Measurements from ENCODE around the gene CGN. TPM values are rescaled to one million over a fixed set of nuclear protein-coding genes. Genes with fewer than 3 reads are reported as not detected.

The CGN gene
- total RNA-seq, 1 donor from 2014 or later = 0.92 TPM

- ATAC-seq (no peak), DNase-seq (no peak)
- intact Hi-C loops (cut with micrococcal nuclease) = no loop called here
Observed at GRCh38 chr1:151581451-151581850, 70.3 kb downstream of the CGN start.

GRCh38 chr1:151581921-151582320 lies 70.7 kb downstream of the CGN start:
- intact Hi-C loops (cut with micrococcal nuclease) = no loop called here
- ATAC-seq = peak; percentile 18
- DNase-seq = no peak

- ATAC-seq = no peak
Observed at GRCh38 chr1:151583796-151584195, 72.6 kb downstream of the CGN start.

GRCh38 chr1:151584278-151584677 lies 73.1 kb downstream of the CGN start:
- intact Hi-C loops (cut with micrococcal nuclease) = no loop called here
- ATAC-seq (no peak), DNase-seq (no peak)

More at GRCh38 chr1:151583796-151584195, 72.6 kb downstream of the CGN start:
- no peak for DNase-seq
- intact Hi-C loops (cut with micrococcal nuclease) = no loop called here

GRCh38 chr1:151584780-151585179 lies 73.6 kb downstream of the CGN start:
- no peak for DNase-seq
- ATAC-seq = no peak
- intact Hi-C loops (cut with micrococcal nuclease) = no loop called here

- peak; percentile 63 for ATAC-seq
- DNase-seq = no peak
- intact Hi-C loops (cut with micrococcal nuclease) = no loop called here
Observed at GRCh38 chr1:151585622-151586021, 74.4 kb downstream of the CGN start.

Small RNA genes within 50 kb of the gene (microRNA-seq; reads per million reads assigned to microRNA genes)
- gene MIR554 (ENCODE audit: borderline number of aligned reads) = not detected

Other genes starting within 250 kb of the CGN start
- 11.7 TPM for gene ZNF687, start 229.1 kb upstream of the CGN start, total RNA-seq
- gene PI4KB, start 184.0 kb upstream of the CGN start, total RNA-seq = 46.8 TPM
- 21.1 TPM for gene RFX5, start 164.1 kb upstream of the CGN start, total RNA-seq
- gene SELENBP1, start 138.7 kb upstream of the CGN start, total RNA-seq = 99.1 TPM
- 175 TPM for gene PSMB4, start 111.8 kb upstream of the CGN start, total RNA-seq
- 46.1 TPM for gene POGZ, start 51.9 kb upstream of the CGN start, total RNA-seq
- 3.1 TPM for gene TUFT1, start 28.9 kb downstream of the CGN start, total RNA-seq
- gene SNX27, start 100.7 kb downstream of the CGN start, total RNA-seq = 33.7 TPM
- not detected for gene CELF3, start 205.4 kb downstream of the CGN start, total RNA-seq
- 4.4 TPM for gene RIIAD1, start 210.1 kb downstream of the CGN start, total RNA-seq